Measurements from ENCODE around the gene ATP13A2. TPM values are rescaled to one million over a fixed set of nuclear protein-coding genes. Genes with fewer than 3 reads are reported as not detected.
"Not testable (repeated sequence)": the region's sequence is repeated elsewhere in the genome, so short reads cannot be mapped to it uniquely, and the experiment has no call there.

Gene ATP13A2
- total RNA-seq, 1 donor from 2014 or later = 77.1 TPM

GRCh38 chr1:16957731-16958130 is 54.0 kb downstream of the ATP13A2 start:
- DNase-seq (ENCODE audit: low read depth) = no peak

GRCh38 chr1:16956775-16957174 is 55.0 kb downstream of the ATP13A2 start:
- no peak for DNase-seq (ENCODE audit: low read depth)

- DNase-seq (ENCODE audit: low read depth) = no peak
These were observed 56.5 kb downstream of the ATP13A2 start for GRCh38 chr1:16955186-16955585.

- no peak for DNase-seq (ENCODE audit: low read depth)
These were observed 57.1 kb downstream of the ATP13A2 start for GRCh38 chr1:16954579-16954978.

GRCh38 chr1:16952376-16952775 is 59.4 kb downstream of the ATP13A2 start:
- not testable (repeated sequence) for DNase-seq (ENCODE audit: low read depth)

- DNase-seq (ENCODE audit: low read depth) = peak; percentile 56
These were observed 62.7 kb downstream of the ATP13A2 start for GRCh38 chr1:16949026-16949425.

- DNase-seq (ENCODE audit: low read depth) = peak; percentile 84
These were observed 63.3 kb downstream of the ATP13A2 start for GRCh38 chr1:16948282-16948891.

GRCh38 chr1:16946646-16947045 is 65.1 kb downstream of the ATP13A2 start:
- DNase-seq (ENCODE audit: low read depth) = no peak

GRCh38 chr1:16946185-16946584 is 65.5 kb downstream of the ATP13A2 start:
- DNase-seq (ENCODE audit: low read depth) = not testable (repeated sequence)

GRCh38 chr1:16945512-16945911 is 66.2 kb downstream of the ATP13A2 start:
- not testable (repeated sequence) for DNase-seq (ENCODE audit: low read depth)

GRCh38 chr1:16944038-16944437 is 67.7 kb downstream of the ATP13A2 start:
- no peak for DNase-seq (ENCODE audit: low read depth)

GRCh38 chr1:16939386-16940180 is 72.1 kb downstream of the ATP13A2 start:
- not testable (repeated sequence) for DNase-seq (ENCODE audit: low read depth)

GRCh38 chr1:16938351-16939321 is 73.1 kb downstream of the ATP13A2 start:
- no peak for DNase-seq (ENCODE audit: low read depth)

GRCh38 chr1:16936580-16936979 is 75.1 kb downstream of the ATP13A2 start:
- not testable (repeated sequence) for DNase-seq (ENCODE audit: low read depth)

Other genes with a start within 250 kb of the ATP13A2 start
- under 0.01 TPM in 2 replicates for gene RNU1-2, start 115.9 kb downstream of the ATP13A2 start, total RNA-seq
- gene CROCC, start 90.0 kb downstream of the ATP13A2 start, total RNA-seq = 5.2 and 15.4 TPM in 2 replicates
- 2.6 and 10.6 TPM in 2 replicates for gene MFAP2, start 31.3 kb downstream of the ATP13A2 start, total RNA-seq
- 123 and 183 TPM in 2 replicates for gene SDHB, start 42.1 kb upstream of the ATP13A2 start, total RNA-seq
- 1.5 and 147 TPM in 2 replicates for gene PADI2, start 107.5 kb upstream of the ATP13A2 start, total RNA-seq
- 1.5 and 26.0 TPM in 2 replicates for gene PADI1, start 193.2 kb upstream of the ATP13A2 start, total RNA-seq
- 0.05 and 0.35 TPM in 2 replicates for gene PADI3, start 237.2 kb upstream of the ATP13A2 start, total RNA-seq